GM11168 (cell line): ENCODE data around the gene SEC11A.
"Not testable (repeated sequence)": the region's sequence is repeated elsewhere in the genome, so short reads cannot be mapped to it uniquely, and the experiment has no call there.

ENCODE experiments used
- in situ Hi-C: fragments of 300-500 bp; cut with MboI; formaldehyde crosslinking; loops from one replicate; pipeline ENCODE4 v1.12.0; 2022; ENCODE audit warnings: low sequenced_read_pairs; ENCODE audit not compliant: unreplicated experiment

The SEC11A gene

DNA sequence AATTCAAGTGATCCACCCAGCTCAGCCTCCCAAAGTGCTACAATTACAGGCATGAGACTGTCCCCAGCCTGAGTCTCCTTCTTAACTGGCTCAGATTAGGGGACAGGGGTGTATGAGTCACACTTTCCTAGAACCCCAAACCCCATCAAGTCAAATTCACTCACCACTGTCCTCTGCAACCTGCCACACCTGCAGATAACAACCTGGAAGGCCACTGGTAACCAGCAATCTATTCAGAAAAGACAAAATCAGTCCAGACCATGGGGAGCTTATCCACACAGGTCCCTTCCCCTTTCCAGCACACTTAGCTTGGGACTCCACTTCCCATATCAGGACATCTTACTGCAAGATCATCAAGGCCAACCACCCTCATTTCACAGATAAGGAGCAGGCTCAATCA lies 68.2 kb downstream of the SEC11A start:
- in situ Hi-C loops = no loop called here

DNA sequence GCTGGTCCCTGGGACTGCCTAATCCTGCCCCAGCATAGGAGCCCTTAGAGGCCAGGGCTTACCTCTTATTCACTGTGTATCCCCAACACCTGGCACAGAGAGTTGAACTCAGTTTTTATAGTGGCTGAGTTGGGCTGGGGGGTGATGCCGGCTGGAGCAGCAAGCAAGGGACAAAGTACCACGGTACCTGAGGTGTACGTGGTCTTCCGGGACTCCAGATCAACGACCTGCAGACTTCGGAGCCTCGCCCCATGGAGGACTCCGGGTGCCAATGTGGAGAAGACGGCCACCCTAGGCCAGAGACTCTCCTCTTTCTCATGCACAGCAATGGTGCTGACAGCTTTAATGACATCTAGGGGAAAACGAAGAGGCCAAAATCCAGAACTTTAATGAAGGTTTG lies 69.9 kb downstream of the SEC11A start:
- in situ Hi-C loops = no loop called here

DNA sequence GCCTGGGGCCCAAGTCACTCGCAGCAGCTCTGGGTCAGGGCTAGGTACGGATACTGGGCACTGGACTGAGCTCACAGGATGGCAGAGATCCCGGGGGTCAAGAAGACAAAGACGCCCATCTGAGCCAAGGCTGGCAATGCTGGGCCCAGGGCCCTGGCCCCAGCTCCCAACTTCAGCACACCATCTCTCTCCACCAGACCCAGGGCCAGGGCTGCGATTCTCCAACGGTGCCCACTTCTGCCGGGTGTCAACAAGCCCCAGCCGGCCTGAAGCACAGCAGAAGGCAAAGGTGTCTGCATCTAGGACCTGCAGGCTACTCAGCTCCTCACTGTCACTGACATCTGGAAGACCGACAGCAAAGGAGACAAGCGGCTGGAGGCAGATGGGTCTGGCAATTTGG lies 70.4 kb downstream of the SEC11A start:
- in situ Hi-C loops = no loop called here

DNA sequence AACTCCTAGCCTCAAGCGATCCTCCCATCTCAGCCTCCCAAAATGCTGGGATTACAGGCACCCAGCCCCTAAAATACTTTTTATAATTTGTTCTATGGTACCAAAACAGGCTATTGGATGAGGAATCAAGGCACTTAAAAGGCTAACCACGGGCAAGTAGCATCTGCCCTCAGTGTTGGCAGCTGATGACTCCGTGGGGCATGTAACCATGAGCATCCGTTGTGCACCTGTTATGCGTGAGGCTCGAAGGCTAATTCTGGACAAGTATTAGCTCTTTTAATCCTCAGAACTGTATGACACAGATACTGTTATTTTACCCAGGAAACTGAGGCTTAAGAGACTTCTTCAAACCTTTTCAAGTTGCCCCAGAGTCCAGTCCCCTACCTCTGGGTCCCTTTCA lies 72.1 kb downstream of the SEC11A start:
- in situ Hi-C loops = no loop called here

DNA sequence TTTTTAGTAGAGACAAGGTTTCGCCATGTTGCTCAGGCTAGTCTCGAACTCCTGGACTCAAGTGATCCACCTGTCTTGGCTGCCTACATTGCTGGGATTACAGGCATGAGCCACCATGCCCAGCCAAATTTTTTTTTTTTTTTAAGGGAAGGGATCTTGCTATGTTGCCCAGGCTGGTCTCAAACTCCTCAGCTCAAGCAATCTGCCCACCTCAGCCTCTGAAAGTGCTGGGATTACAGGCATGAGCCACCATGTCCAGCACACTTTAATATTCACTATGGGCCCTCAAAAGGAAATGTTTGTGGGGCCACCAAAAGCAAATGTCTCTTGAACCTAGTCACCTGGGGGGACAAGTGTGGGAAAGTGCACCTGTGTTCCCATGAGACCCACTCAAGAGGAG lies 73.3 kb downstream of the SEC11A start:
- in situ Hi-C loops = not testable (repeated sequence)

DNA sequence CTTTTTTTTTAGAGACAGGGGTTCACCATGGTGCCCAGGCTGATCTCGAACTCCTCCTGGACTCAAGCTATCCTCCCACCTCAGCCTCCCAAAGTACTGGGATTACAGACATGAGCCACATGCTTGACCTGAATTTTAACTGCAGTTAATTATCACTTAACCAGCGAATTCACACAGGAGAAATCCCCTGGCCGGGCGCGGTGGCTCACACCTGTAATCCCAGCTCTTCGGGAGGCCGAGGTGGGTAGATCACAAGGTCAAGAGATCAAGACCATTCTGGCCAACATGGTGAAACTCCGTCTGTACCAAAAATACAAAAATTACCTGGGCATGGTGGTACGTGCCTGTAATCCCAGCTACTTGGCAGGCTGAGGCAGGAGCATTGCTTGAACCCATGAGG lies 74.1 kb downstream of the SEC11A start:
- in situ Hi-C loops = not testable (repeated sequence)

DNA sequence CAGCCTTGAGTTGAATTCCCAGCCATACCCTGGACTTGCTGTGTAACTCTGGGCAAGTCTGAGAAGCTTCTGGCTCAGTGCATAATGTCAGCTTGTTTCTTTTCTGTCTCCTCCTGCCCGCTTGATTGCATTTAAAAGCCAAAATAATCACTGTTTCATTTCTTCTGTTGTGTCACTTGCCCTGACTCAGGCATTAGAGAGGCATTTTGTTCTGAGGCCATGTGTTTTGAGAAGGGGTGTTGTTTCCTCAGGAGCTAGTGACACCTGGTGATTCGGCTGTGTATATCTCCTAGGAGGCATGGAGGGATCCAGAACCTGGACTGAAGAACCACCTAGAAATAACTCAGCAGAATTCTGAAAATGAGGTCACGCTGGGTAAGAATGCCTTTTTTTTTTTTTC lies 77.8 kb downstream of the SEC11A start:
- in situ Hi-C loops = no loop called here

DNA sequence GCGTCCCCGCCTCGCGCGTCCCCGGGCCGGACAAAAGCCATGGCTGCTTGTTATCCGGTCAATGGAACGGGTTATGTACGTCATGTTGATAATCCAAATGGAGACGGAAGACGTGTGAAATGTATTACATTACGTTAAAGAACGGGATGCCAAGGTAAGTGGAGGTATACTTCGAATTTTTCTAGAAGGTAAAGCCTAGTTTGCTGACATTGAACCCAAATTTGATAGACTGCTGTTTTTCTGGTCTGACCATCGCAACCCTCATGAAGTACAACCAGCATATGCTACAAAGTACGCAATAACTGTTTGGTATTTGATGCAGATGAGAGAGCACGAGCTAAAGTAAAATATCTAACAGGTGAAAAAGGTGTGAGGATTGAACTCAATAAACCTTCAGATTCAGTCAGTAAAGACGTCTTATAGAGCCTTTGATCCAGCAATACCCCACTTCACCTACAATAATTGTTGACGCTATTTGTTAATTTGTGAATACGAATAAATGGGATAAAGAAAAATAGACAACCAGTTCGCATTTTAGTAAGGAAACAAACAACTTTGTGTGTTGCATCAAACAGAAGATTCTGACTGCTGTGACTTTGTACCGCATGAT lies 81.6 kb downstream of the SEC11A start:
- in situ Hi-C loops = no loop called here

DNA sequence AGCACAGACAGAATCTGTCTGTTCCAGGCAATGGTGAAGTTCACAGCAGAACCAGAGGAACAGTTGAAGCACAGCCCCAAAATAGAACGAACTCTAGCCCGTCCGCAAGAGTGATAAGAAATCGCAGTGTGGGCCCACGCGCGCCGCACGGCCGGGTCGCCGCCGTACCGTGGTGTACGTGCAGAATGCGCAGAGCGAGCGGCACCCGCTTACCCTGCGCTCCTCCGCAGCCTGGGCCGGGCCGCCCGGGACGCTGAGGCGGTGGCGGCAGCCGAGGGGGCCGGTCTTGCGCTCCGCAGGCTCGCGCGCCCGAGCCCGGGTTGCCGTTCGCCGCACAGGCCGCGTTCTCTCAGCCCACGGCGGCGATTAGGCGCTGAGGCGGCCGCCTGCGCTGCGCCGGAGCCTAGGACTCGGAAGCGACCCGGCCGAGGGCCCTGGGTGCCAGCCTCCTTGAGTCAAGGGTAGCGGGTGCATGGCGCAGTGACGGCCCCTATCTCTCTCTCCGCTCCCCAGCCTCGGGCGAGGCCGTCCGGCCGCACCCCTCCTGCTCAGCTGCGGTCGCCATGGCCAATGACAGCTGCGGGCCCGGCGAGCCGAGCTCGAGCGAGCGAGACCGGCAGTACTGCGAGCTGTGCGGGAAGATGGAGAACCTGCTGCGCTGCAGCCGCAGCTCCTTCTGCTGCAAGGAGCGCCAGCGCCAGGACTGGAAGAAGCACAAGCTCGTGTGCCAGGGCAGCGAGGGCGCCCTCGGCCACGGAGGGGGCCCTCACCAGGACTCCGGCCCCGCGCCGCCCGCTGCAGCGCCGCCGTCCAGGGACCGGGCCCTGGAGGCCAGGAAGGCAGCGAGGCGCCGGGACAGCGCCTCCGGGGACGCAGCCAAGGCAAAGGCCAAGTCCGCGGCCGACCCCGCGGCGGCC lies 82.4 kb downstream of the SEC11A start:
- in situ Hi-C loops = no loop called here

DNA sequence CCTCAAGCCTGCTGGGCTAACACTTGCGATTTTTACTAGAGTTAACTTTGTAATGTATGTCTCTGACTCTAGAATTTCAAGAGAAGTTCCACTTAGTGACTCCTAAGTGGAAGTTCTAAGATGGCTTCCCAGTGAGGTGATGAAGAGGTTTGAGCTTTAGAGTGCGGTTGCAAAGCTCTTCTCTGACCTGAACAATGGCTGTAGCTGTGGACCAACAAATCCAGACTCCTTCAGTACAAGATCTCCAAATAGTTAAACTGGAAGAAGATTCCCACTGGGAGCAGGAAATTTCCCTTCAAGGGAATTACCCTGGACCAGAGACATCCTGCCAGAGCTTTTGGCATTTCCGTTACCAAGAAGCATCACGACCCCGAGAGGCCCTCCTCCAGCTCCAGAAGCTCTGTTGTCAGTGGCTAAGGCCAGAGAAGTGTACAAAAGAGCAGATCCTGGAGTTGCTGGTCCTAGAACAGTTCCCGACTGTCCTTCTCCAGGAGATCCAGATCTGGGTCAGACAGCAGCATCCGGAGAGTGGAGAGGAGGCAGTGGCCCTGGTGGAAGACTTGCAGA lies 84.2 kb downstream of the SEC11A start:
- in situ Hi-C loops = no loop called here

DNA sequence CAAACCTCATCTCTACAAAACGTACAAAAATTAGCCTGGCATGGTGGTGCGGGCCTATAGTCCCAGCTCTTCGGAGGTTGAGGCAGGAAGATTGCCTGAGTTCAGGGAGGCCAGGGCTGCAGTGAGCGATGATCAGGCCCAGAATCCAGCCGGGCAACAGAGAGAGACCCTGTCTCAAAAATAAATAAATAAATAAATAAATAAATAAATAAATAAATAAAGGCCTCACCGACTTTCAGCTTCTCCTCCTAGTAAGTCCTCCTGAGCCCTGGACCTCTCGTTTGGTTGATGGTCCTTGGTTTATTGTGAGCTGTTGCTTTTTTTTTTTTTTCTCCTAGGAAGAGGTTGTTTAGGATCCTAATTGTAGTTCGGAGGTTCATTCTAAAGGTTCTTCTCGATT lies 86.9 kb downstream of the SEC11A start:
- in situ Hi-C loops = no loop called here

DNA sequence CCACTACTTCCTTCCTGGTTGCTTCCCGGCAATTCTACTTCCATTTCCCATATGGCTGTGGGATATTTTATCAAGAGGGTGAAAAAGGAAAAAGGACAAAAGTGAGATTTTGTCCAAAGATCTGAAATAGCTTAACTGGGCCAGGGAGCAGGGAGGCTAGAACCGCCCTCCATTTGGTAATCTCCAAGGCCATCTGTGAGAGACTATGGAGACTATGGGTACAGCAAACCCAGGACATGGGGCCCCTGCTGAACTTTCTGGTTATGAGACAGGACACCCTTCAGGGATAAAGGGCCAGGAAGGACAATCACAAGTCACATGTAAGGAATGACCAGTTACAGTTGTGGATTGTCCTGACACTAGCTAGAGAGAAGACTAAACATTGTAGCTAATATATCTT lies 90.8 kb downstream of the SEC11A start:
- in situ Hi-C loops = no loop called here

DNA sequence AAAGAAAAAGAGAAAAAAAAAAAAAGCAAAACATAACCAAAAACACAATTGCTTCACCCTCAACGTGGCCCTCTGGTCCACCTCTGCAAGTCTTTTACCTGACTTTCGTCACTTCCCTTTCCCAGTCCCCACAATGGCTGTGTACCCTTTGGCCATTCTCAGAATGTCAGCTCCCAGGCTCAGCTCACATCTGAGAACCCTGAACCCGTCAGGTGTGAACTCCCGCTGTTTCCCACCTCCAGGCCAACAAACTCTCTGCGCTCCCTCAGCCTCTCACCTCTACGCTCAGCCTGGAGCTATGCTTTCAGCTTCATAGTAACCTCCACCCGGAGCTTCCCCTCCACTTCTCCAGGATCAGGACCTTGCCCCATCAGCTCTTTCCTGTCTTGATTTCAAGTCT lies 91.6 kb downstream of the SEC11A start:
- in situ Hi-C loops = no loop called here

DNA sequence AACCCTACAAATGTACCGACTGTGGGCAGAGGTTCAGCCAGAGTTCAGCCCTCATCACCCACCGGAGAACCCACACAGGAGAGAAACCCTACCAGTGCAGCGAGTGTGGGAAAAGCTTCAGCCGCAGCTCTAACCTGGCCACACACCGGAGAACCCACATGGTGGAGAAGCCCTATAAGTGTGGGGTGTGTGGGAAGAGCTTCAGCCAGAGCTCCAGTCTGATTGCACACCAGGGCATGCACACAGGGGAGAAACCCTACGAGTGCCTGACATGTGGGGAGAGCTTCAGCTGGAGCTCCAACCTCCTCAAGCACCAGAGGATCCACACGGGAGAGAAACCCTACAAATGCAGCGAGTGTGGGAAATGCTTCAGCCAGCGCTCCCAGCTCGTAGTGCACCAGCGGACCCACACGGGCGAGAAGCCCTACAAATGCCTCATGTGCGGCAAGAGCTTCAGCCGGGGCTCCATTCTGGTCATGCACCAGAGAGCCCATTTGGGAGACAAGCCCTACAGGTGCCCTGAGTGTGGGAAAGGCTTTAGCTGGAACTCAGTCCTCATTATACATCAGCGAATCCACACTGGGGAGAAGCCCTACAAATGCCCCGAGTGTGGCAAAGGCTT lies 94.5 kb downstream of the SEC11A start:
- in situ Hi-C loops = no loop called here

DNA sequence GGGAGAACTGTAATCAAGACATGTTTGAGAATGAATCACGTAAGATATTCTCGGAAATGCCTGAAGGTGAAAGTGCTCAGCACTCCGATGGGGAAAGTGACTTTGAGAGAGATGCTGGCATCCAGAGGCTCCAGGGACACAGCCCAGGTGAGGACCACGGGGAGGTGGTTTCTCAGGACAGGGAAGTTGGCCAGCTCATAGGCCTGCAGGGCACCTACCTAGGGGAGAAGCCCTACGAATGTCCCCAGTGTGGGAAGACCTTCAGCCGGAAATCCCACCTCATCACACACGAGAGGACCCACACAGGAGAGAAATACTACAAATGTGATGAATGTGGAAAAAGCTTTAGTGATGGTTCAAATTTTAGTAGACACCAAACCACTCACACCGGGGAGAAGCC lies 95.3 kb downstream of the SEC11A start:
- in situ Hi-C loops = no loop called here
